HG02852 (cell line): ENCODE measurements around the gene DMAC2L.
"Not testable (repeated sequence)": the region's sequence is repeated elsewhere in the genome, so short reads cannot be mapped to it uniquely, and the experiment has no call there.

ENCODE experiments used
- ATAC-seq: cut with Tn5 transposase; IDR thresholded peaks from one replicate; pipeline ENCODE4 v1.9.1; 2021; ENCODE audit warnings: mild to moderate bottlenecking, moderate library complexity; ENCODE audit not compliant: unreplicated experiment

Gene DMAC2L

GRCh38 chr14:50353126-50353525, 41.0 kb downstream of the DMAC2L start:
- ATAC-seq = no peak

GRCh38 chr14:50354527-50354926, 42.4 kb downstream of the DMAC2L start:
- no peak for ATAC-seq

- ATAC-seq = no peak
Observed at GRCh38 chr14:50355692-50356091, 43.6 kb downstream of the DMAC2L start.

- not testable (repeated sequence) for ATAC-seq
Observed at GRCh38 chr14:50356283-50356682, 44.2 kb downstream of the DMAC2L start.

GRCh38 chr14:50357124-50357523, 45.0 kb downstream of the DMAC2L start:
- ATAC-seq = no peak

- ATAC-seq = no peak
Observed at GRCh38 chr14:50357753-50358395, 45.8 kb downstream of the DMAC2L start.

- no peak for ATAC-seq
Observed at GRCh38 chr14:50359631-50360030, 47.5 kb downstream of the DMAC2L start.

GRCh38 chr14:50360093-50360492, 48.0 kb downstream of the DMAC2L start:
- ATAC-seq = no peak

GRCh38 chr14:50360851-50361250, 48.7 kb downstream of the DMAC2L start:
- no peak for ATAC-seq

GRCh38 chr14:50361473-50362403, 49.6 kb downstream of the DMAC2L start:
- not testable (repeated sequence) for ATAC-seq

- ATAC-seq = peak; percentile 28
Observed at GRCh38 chr14:50362764-50363713, 50.9 kb downstream of the DMAC2L start.

GRCh38 chr14:50363714-50364111, 51.6 kb downstream of the DMAC2L start:
- peak; percentile 97 for ATAC-seq

GRCh38 chr14:50364792-50365191, 52.7 kb downstream of the DMAC2L start:
- no peak for ATAC-seq

- ATAC-seq = not testable (repeated sequence)
Observed at GRCh38 chr14:50365572-50365971, 53.4 kb downstream of the DMAC2L start.

- ATAC-seq = no peak
Observed at GRCh38 chr14:50366115-50366514, 54.0 kb downstream of the DMAC2L start.

- no peak for ATAC-seq
Observed at GRCh38 chr14:50366589-50366988, 54.5 kb downstream of the DMAC2L start.

- ATAC-seq = no peak
Observed at GRCh38 chr14:50371546-50371945, 59.4 kb downstream of the DMAC2L start.

GRCh38 chr14:50373959-50374358, 61.8 kb downstream of the DMAC2L start:
- ATAC-seq = no peak

GRCh38 chr14:50375760-50376159, 63.6 kb downstream of the DMAC2L start:
- no peak for ATAC-seq
